ENCODE results near the gene FRY.

GRCh38 chr13:32347651-32348050 is 316.1 kb downstream of the FRY start:
- TF ChIP-seq, protein P1, sequence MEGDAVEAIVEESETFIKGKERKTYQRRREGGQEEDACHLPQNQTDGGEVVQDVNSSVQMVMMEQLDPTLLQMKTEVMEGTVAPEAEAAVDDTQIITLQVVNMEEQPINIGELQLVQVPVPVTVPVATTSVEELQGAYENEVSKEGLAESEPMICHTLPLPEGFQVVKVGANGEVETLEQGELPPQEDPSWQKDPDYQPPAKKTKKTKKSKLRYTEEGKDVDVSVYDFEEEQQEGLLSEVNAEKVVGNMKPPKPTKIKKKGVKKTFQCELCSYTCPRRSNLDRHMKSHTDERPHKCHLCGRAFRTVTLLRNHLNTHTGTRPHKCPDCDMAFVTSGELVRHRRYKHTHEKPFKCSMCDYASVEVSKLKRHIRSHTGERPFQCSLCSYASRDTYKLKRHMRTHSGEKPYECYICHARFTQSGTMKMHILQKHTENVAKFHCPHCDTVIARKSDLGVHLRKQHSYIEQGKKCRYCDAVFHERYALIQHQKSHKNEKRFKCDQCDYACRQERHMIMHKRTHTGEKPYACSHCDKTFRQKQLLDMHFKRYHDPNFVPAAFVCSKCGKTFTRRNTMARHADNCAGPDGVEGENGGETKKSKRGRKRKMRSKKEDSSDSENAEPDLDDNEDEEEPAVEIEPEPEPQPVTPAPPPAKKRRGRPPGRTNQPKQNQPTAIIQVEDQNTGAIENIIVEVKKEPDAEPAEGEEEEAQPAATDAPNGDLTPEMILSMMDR (IDR thresholded peaks at IDR 0.05): no peak
- no peak for TF ChIP-seq POLR2A (IDR thresholded peaks at IDR 0.05)
